H4 (cell line): ENCODE results near the gene DNAJB11. TPM values are rescaled to one million over a fixed set of nuclear protein-coding genes. Genes with fewer than 3 reads are reported as not detected.
"Not testable (repeated sequence)": the region's sequence is repeated elsewhere in the genome, so short reads cannot be mapped to it uniquely, and the experiment has no call there.

Source experiments
- DNase-seq: peaks from one replicate; pipeline ENCODE4 v3.0.0-alpha.2; 2015; ENCODE audit warnings: low spot score
- total RNA-seq: library from RNA; depleted of rRNA; stranded (reverse); fragments of >200 nt; shearing (Covaris generic); gene quantifications from 2 replicates; pipeline ENCODE4 v1.2.3, GENCODE V29; 2014; rRNA removed

DNAJB11 gene
- total RNA-seq: 155 and 159 TPM in 2 replicates

DNA sequence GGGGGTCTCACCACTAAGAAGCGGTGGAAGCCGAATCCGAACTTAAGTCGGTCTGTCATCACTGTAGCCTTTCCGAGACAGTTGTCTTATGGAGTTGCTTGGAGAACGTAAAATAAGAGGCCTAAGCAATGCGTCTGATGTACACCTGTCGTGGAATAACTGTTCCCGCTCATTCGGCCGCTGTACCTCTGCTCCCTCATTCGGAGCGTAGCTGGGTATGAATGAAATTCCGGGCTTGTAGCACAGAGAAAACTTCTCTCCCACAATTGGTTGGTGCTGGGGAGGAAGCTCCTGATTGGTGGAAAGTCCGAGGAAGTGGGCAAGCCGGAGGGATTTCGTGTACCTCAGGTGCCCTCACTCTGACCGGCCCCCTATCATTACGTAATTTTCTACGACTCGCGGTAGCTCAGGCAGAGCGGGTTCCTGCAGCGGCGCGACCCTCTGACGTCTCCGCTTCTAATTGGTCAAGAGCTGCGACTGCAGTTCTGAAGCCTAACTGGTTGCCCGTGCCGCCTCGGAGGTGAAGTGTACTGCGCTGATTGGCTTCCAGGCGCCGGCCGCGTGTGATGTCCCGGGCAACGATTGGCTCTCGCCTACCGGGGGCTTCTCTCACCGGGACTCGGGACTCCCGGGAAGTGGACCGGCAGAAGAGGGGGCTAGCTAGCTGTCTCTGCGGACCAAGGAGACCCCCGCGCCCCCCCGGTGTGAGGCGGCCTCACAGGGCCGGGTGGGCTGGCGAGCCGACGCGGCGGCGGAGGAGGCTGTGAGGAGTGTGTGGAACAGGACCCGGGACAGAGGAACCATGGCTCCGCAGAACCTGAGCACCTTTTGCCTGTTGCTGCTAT, at the start of gene DNAJB11:
DNAJB11 (plus strand) TSS at position 625 of the 845 bp plus-strand sequence; CDS start at position 803, 178 bp downstream.
- peak; percentile 100 for DNase-seq

DNA sequence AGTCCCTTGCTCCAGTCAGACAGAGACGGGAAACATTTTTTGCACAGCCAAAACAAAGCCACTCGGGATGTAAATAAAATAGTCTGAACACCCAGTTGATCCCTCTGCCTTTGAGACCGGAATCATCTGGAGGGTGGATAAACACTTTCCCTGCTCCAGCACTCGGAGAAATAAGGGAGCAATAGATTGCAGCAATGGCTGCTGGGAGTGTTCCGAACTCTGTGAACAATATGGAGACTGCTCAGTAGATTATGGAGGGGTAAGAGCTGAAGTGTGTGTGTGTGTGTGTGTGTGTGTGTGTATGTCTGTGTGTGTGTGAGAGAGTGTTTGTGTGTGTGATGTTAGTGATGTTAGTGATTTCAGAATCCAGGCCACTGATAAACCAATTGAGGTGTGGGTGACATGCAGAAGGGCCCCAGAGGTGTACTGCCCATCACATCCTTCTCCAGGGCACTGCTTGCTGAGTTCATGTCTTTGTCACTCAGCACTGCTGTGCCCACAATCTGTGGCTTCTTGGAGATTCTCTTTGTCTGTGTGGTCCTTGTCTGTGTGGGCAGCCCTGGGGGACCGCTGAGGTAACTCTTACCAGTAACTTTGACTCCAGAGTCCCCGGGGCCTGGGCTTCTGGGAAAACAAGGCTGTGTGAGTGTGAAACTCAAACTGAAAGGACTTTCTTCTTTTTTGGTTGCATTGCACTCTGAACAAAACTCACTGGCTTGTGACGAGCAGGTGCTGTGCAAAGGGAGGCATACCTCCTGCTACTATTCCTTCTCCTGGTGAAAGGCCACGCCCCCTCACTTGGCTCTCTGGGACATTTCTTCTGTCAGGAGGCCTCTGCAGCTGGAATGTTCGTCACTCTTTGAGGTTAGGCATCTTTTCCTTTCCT, 49.3 kb upstream of the DNAJB11 start:
- DNase-seq: no peak

DNA sequence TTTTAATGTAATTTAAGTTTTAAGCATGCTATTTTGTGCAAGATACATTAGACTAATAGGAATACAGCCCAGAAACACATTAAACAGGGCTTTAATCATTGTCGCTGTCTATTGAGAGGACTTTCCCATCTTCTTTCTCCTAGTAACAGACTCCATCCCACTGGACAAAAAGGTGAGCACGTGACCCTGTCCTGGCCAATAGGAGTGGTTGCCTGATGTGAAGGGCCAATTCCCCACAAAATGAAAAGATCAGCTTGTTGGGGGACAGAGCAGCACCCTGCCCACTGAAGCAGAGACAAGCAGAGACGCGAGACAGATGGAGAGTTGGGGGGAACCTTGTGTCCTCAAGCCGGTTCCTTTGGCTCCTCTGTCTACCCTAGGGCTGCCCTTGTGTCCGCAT, 47.5 kb upstream of the DNAJB11 start:
- no peak for DNase-seq

DNA sequence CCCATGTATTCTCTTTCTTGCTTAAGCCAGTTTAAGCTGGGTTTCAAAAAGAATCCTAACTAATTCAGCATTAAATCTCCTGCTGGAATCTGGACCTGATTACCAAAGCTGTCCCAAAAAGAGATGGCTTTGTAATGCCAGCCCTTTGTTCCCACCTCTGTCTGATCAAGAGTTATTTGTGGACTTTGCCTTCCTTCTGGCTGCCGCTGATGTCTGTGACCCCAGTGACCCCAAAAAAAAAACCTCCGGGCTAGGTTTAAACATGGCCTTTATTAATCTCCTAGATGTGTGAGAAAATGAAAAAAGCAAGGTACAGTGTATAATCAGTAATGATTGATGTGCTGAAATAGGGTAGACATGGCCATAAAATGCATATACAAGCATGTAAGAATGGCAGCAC, 47.1 kb upstream of the DNAJB11 start:
- DNase-seq: no peak

DNA sequence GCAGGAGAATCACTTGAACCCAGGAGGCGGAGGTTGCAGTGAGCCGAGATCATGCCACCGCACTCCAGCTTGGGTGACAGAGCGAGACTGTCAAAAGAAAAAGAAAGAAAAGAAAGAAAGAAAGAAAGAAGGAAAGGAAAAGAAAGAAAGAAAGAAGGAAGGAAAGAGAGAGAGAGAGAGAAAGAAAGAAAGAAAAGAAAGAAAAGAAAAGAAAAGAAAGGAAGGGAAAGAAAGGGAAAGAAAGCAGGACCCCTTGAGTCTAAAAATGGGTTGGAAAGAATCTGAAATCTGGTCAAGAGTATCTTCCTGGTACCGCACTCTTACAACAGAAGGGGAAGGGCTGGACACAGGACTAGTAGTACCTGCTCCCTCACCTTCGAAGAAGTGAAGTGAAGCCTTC, 45.9 kb upstream of the DNAJB11 start:
- DNase-seq: no peak

DNA sequence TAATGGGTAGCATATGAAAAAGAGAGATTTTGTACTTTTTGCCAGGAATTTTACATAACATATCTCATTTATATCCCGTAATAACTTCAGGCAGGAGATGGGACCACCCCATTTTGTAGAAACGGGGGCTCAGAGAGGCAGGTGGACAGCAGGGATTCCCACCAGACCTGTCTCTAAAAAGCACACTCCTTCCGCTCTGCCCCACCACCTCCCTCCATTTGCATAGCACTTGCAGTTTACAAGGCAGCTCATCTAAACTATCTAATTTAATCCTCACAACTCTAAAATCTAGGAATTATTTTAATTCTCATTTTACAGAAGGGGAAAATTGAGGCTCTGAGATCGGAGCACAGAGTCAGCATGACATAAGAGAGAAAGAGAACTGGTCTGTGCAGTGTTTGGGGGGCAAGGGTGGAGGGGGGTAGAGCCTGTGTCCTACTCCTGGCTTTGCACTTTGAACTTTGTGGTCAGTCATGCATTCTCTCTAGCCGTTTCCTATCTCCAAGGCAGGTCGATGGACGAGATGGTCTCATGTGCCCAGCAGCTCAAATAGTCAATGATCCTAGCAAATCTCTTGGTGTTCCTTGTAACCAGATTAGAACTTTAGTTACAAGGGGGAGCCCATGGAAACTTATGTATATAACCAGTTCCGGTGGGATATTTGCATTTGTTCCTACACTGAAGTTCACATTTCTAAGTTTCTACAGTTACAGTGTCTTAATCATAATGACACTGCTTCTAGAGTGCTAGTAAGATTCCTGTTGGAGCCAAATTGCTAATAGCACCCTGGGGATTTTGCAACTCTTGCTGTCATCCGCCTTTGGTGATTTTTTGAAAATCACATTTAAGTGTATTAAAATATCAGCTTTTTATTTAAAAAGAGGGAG, 44.9 kb upstream of the DNAJB11 start:
- no peak for DNase-seq

DNA sequence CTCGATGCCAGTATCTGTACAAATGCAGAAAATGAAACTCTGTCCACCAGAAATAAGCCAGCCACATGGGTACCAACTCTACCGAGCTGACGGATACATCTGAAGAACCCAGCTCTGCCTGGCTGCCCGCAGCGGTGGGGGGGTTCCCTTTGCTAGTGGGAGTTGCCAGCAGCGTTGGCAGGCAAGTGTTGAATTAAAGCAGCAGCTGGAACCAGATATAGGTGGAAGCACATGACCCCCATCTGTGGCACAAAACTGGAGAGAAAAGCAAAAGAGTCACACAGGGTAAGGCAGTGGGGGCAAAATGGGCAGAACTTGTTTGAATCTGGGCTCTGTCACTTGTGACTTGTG, 44.3 kb upstream of the DNAJB11 start:
- DNase-seq: no peak

DNA sequence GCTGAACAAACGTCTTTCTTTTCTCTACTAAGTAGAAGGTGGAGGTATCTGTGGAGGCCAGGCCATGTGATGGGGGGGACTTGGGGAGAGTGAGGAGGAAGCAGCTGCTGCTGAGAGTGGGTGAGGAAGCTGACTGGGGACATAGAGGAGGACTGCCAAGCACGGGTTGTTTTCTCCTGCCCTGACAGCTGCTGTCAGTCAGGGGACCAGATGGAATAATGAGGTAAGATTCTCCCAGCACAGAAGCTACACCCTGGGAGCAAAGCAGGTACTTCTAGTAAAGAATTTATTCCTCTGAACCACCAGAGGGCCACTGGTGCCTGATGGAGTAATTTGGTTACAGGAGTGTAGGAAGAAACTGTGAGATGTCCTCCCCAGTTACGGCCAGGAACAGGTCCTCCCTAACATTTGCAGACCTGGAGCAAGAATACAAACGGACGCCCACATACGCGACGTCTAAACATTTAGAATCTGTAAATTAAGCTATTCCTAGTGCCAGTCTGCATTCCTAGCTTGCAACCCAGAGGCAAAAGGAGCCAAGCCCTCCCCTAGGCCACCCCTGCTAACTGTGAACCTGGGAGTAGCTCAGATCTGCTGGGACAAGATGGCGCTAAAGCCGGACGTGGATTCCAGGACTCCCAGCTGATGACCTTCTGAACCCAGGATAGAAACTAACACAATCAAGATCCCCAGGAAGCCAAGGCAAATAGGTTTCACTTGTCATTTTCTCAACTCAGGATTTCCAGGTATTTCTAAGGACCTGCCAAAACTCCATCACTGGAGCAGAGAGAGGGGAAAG, 41.1 kb upstream of the DNAJB11 start:
- no peak for DNase-seq

DNA sequence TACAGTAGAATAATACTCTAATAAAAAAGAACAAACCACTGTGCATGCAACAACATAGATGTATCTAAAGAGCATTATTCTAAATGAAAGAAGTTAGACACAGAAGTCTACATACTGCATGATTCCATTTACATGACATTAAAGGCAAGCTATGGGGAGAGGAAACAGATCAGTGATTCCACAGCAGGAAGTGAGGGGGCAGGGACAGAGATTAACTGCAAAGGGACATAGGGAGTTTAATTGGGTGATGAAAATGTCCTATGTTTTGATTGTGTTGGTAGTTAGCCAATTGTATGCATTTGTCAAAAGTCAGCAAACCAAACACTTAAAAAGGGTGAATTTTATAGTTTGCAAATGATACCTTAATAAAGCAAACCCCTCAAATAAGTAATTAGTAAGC, 40.1 kb upstream of the DNAJB11 start:
- DNase-seq: no peak

DNA sequence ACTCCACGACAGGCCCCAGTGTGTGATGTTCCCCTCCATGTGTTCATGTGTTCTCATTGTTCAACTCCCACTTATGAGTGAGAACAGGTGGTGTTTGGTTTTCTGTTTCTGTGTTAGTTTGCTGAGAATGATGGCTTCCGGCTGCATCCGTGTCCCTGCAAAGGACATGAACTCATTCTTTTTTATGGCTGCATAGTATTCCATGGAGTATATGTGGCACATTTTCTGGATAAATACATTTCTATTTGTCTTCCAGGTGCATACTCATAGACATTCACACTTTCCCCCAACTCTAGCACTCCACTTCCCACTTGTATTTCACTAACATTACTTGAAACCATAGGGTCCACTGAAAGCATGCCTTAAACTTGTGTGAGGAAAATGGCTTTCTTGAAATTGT, 38.8 kb upstream of the DNAJB11 start:
- DNase-seq: not testable (repeated sequence)

DNA sequence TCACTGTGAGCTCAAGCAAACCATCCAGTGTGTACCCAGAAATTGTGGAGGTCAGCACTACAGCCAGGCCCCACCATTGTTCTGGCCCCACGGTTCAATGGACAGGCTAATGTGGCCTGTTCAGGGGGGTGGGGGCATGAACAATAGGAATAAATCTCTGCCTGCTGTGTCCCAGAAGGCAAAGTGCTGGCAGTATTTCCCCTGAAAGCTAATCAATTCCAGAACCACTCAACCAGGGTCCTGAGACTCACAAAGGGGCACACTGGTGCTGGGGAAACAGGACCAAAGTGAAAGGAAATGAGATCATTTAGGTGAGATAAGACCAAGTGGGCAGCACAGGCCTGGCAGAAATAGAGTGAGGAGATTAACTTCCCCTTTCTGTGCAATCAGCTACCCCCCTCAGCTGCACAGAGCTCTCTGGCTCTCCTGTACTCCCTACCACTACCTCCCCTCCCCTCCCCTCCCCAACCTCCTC, 37.9 kb upstream of the DNAJB11 start:
- DNase-seq: no peak

DNA sequence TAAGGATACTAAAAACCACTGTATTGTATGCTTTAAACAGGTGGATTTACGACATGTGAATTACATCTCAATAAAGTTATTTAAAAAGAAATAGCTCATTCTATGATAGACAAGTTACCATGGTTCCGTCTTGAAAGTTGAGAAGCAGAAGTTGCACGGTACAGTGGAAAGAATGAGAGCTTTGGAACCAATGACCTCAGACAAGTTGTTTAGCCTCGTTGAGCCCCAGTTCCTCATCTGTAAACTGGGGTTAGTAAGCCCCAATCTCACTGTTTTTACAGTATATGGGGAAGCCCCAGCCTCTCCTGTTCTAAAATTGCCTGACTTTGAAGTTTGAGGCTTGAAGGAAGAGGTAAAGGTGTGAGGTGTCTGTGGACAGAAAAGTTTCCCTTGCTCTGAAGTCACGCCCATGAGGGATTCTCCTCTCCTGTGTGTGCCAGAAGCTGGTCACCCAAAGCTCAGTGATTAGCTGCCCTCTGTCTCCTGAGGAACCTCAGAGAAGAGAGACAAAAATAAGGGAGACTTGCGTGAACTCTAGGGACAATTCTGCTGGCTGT, 36.3 kb upstream of the DNAJB11 start:
- no peak for DNase-seq

DNA sequence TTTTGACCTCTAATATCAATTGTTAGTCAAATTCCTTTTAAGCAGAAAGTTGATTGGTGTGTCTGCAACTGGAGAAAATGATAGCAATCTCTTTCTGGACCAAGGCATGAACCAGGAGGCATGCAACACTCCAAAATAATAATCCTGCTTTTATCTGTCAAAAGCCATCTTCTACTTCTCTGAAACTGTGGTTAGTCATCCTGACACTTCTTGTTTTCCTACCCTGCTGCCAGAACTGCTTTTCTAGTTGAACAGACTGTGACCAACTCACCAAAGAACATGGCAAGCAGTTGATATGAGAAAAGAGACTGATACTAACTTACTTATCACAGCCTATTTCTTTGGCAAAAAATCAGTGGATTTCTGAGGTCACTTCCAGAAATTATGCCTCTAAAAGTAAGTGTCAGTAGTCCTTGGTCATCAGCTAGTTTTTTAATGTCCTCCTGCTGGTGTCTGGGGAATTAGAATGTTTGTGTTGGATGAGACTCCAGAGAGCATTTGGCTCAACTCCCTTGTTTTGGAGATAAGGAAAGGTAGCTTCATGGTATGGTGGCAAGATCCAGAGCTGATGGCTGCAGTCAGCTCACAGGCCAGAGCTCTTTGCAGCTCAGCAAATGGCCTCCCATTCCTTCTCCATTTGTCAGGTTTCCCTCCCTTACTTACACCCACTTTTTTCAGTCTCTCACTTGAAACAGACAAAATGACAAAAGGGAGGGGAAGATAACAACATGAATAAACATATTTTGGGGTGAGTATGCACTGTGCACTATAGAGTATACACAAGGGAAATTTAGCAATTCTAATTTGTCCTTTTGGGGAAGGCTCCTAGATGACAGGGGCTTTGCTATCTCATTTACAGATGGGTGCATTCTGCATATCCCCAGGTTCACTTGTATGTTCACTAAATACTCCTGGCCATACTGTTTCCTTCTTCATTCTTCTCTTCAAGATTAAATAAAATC, 33.4 kb upstream of the DNAJB11 start:
- DNase-seq: no peak

DNA sequence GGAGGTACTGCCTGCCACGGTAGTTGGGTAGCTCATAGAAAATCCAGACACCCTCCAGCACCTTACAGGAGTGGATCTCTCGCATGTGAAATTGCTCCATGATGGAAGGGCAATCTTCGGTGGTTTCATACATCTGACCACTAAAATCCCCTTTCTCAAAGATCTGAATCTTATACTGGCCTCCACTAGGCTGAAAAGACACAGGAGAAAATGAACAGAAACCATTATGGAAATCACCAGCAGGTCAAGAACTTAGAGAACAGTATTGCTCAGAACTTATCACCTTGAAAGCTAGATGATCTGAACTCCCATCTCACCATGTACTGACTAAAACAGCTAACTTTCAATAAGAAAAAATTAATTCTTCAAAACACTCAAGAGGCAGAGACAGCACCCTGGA, 31.7 kb upstream of the DNAJB11 start:
- no peak for DNase-seq

DNA sequence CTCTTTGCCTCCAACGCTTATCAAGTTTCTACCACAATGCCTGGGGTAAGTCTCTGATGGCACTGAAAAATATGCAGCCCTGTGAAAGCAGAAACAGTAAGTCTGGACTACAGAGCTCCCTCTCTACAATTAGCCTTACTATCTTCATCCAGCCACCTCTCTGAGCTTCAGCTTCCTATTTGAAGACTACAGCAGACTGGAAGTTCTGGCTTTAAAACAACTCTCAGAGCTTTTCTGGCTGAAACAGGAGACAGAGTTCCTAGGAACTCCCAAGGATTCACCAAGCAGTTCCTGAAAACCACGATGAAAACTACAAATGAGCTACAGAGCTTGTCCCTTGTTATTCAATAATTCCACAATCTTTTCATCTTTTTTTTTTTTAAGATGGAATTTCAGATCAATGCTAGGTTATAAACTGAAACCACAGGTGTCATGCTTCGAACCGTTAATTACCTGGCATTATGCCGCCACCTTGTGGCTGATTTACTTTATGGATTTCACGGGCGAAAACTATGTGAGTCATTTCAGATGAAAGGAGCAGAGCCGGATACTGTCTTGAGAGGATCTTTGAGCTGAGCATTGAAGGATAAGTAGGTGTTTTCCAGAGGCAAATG, 30.2 kb upstream of the DNAJB11 start:
- DNase-seq: peak; percentile 75

DNA sequence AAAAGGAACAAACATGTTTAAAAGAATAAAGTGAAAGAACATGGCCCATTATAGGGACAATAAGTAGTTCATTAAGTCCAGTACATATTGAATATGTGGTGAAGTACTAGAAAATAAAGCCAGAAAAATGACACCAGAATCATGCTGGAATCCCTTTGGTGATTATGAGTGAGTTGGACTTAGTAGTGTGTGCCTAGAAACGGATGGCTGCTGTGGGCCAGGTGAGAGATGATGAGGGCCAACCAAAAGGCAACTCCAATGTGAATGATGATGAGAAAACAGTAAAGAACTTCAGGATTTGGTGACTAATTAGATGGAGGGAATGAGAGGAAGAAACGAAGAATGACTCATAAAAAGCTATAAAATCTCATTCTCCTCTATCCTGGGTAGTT, 29.7 kb upstream of the DNAJB11 start:
- DNase-seq: no peak

DNA sequence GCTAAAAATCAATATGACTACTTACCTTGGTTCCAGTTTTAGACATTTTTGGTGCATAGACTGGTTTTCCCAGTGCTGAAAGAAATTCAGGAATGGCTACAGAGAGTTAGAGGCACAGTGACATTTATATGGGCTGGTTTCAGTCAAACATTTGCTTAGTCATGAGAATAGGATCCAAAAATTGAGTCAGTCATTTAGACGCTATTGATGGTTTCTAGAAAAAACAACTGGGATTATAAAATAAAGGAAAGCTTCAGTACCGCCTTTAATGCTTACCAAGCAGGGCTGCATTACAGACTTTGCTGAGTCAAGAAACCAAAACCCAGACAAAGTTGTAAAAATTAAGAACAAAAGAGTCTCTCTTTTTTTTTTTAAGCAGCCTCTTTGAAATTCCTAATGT, 26.2 kb upstream of the DNAJB11 start, which contains the start of gene CRYGS:
CRYGS (minus strand) TSS at position 100 of the 400 bp plus-strand sequence; CDS start at position 46, 54 bp downstream.
- no peak for DNase-seq

DNA sequence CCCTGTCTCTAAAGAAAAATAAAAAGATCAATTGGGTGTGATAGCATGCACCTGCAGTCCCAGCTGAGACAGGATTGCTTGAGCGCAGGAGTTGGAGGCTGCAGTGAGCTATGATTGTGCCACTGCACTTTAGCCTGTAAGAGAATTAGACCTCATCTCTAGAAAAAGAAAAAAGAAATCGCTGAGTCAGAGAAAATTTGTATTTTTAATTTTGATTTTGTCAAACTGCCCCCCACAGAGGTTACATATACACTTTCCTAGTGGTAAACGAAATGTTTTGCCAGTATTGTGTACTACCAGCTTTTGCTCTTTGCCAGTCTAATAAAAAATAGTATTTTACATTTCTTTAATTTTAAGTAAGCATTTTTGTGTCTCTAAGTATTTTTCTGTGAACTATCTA, 21.0 kb upstream of the DNAJB11 start:
- no peak for DNase-seq

DNA sequence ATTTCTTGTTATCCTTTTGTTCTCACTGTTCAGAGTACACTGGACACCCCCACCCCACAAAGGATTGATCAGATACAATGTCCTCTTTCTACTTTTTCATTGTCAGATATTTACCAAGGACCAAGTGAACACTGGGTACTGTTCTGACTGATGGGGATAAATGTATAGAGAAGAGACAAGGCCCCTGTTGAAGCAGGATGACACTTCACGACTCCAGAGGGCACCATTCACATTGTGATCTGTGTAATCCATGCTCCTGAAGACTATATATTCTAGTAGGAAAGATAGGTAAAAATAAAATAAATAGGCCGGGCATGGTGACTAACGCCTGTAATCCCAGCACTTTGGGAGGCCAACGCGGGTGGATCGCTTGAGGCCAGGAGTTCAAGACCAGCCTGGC, 19.1 kb upstream of the DNAJB11 start:
- DNase-seq: no peak
